Raji (cell line): Measurements from ENCODE around the gene MAGI1.

ENCODE experiments used
- POLR2A ChIP-seq: IDR thresholded peaks from 2 replicates; pipeline ENCODE4 v1.6.1; 2011; ENCODE audit warnings: low read depth, low read length, control low read depth; ENCODE audit not compliant: insufficient read depth

Gene MAGI1

GRCh38 chr3:66001626-66002025, 37.1 kb downstream of the MAGI1 start:
- TF ChIP-seq POLR2A, result no peak

GRCh38 chr3:66000506-66000905, 38.2 kb downstream of the MAGI1 start:
- TF ChIP-seq POLR2A, result no peak

- no peak for TF ChIP-seq POLR2A
Observed at GRCh38 chr3:65999606-66000005, 39.1 kb downstream of the MAGI1 start.

GRCh38 chr3:65996589-65996988, 42.1 kb downstream of the MAGI1 start:
- TF ChIP-seq POLR2A, result no peak

- no peak for TF ChIP-seq POLR2A
Observed at GRCh38 chr3:65995515-65995914, 43.2 kb downstream of the MAGI1 start.

GRCh38 chr3:65995030-65995429, 43.7 kb downstream of the MAGI1 start:
- TF ChIP-seq POLR2A, result no peak

- no peak for TF ChIP-seq POLR2A
Observed at GRCh38 chr3:65993134-65993900, 45.4 kb downstream of the MAGI1 start.

GRCh38 chr3:65992106-65992505, 46.6 kb downstream of the MAGI1 start:
- TF ChIP-seq POLR2A, result no peak

GRCh38 chr3:65988411-65989180, 50.1 kb downstream of the MAGI1 start:
- TF ChIP-seq POLR2A, result no peak

GRCh38 chr3:65986285-65986684, 52.4 kb downstream of the MAGI1 start:
- no peak for TF ChIP-seq POLR2A

GRCh38 chr3:65984975-65985374, 53.7 kb downstream of the MAGI1 start:
- no peak for TF ChIP-seq POLR2A

- no peak for TF ChIP-seq POLR2A
Observed at GRCh38 chr3:65983100-65983499, 55.6 kb downstream of the MAGI1 start.

GRCh38 chr3:65979731-65980130, 59.0 kb downstream of the MAGI1 start:
- no peak for TF ChIP-seq POLR2A

- TF ChIP-seq POLR2A, result no peak
Observed at GRCh38 chr3:65979162-65979561, 59.6 kb downstream of the MAGI1 start.

- TF ChIP-seq POLR2A, result no peak
Observed at GRCh38 chr3:65978116-65978515, 60.6 kb downstream of the MAGI1 start.

- no peak for TF ChIP-seq POLR2A
Observed at GRCh38 chr3:65975032-65975431, 63.7 kb downstream of the MAGI1 start.
